Neuronal stem cell (in vitro differentiated cells): Measurements from ENCODE around the gene SEMA3G.
A peak's percentile ranks its signal among the peaks of the same experiment; 100 is the strongest.

Experiments
- DNase-seq: peaks from one replicate; pipeline ENCODE4 v3.0.0-alpha.2; 2013; ENCODE audit warnings: low spot score
- H2AFZ ChIP-seq: one replicate; pipeline ENCODE4 v1.6.1; 2013; ENCODE audit warnings: mild to moderate bottlenecking, low read length, inconsistent platforms
- H2AK5ac ChIP-seq: 2 replicates; pipeline ENCODE4 v1.6.1; 2013; ENCODE audit warnings: low read depth, mild to moderate bottlenecking, inconsistent platforms, low read length, moderate library complexity, mixed read lengths
- H2BK120ac ChIP-seq: 2 replicates; pipeline ENCODE4 v1.6.1; 2013; ENCODE audit warnings: low read depth, mild to moderate bottlenecking, inconsistent platforms, low read length, moderate library complexity, mixed read lengths
- H2BK12ac ChIP-seq: one replicate; pipeline ENCODE4 v1.6.1; 2013; ENCODE audit warnings: low read length, inconsistent platforms
- H2BK15ac ChIP-seq: 2 replicates; pipeline ENCODE4 v1.6.1; 2013; ENCODE audit warnings: mild to moderate bottlenecking, low read length, inconsistent platforms, mixed read lengths
- H2BK5ac ChIP-seq: one replicate; pipeline ENCODE4 v1.6.1; 2013; ENCODE audit warnings: inconsistent platforms, mild to moderate bottlenecking, low read length, moderate library complexity
- H3K14ac ChIP-seq: one replicate; pipeline ENCODE4 v1.6.1; 2013; ENCODE audit warnings: low read length, inconsistent platforms
- H3K18ac ChIP-seq: 2 replicates; pipeline ENCODE4 v1.6.1; 2013; ENCODE audit warnings: low read length, inconsistent platforms
- H3K23ac ChIP-seq: 2 replicates; pipeline ENCODE4 v1.6.1; 2013; ENCODE audit warnings: low read depth, mild to moderate bottlenecking, mixed read lengths, low read length, inconsistent platforms; ENCODE audit not compliant: poor library complexity
- H3K27ac ChIP-seq: replicated peaks from 3 replicates; pipeline ENCODE4 v1.5.1; 2013; ENCODE audit warnings: low read length, inconsistent platforms
- H3K27me3 ChIP-seq, 3 experiments: 2 replicates each; pipeline ENCODE4 v1.6.1; 2013; ENCODE audit warnings: low read length in 3 of 3, mild to moderate bottlenecking in 2 of 3, inconsistent platforms in 1 of 3, low read depth in 1 of 3, mixed read lengths in 1 of 3, moderate library complexity in 1 of 3; ENCODE audit not compliant: control insufficient read depth in 3 of 3, insufficient read depth in 3 of 3
- H3K36me3 ChIP-seq, 2 donors: replicated peaks in 1 of 2; 2 replicates each; pipeline ENCODE4 v1.6.1; 2013; ENCODE audit warnings: low read length in 2 of 2; ENCODE audit not compliant: control insufficient read depth in 2 of 2, insufficient read depth in 2 of 2
- H3K4ac ChIP-seq: 2 replicates; pipeline ENCODE4 v1.6.1; 2013; ENCODE audit warnings: inconsistent platforms, mild to moderate bottlenecking, low read length, moderate library complexity
- H3K4me1 ChIP-seq, 2 donors: 1 replicate in 1 of 2; 2 replicates in 1 of 2; pipeline ENCODE4 v1.6.1; 2013; ENCODE audit warnings: low read length in 2 of 2, low read depth in 1 of 2; ENCODE audit not compliant: control insufficient read depth in 2 of 2, insufficient read depth in 1 of 2
- H3K4me2 ChIP-seq: one replicate; pipeline ENCODE4 v1.6.1; 2013; ENCODE audit warnings: mild to moderate bottlenecking, low read length, inconsistent platforms; ENCODE audit not compliant: insufficient read depth, poor library complexity, severe bottlenecking
- H3K4me3 ChIP-seq, 2 donors: 2 replicates each; pipeline ENCODE4 v1.5.1; 2013; ENCODE audit warnings: low read length in 2 of 2, mild to moderate bottlenecking in 2 of 2, inconsistent platforms in 1 of 2, moderate library complexity in 1 of 2
- H3K79me1 ChIP-seq: one replicate; pipeline ENCODE4 v1.6.1; 2013; ENCODE audit warnings: low read depth, mild to moderate bottlenecking, inconsistent platforms, low read length, moderate library complexity
- H3K9ac ChIP-seq: one replicate; pipeline ENCODE4 v1.6.1; 2013; ENCODE audit warnings: mild to moderate bottlenecking, low read depth, low read length, inconsistent platforms; ENCODE audit not compliant: poor library complexity
- H3K9me3 ChIP-seq, 2 donors: replicated peaks in 1 of 2; 2 replicates each; pipeline versions ENCODE3 to v1.6.1; 2013; ENCODE audit warnings: low read length in 2 of 2, mild to moderate bottlenecking in 2 of 2, inconsistent platforms in 1 of 2, low read depth in 1 of 2, mixed read lengths in 1 of 2, moderate library complexity in 1 of 2; ENCODE audit not compliant: control insufficient read depth in 2 of 2, insufficient read depth in 1 of 2
- H4K8ac ChIP-seq: one replicate; pipeline ENCODE4 v1.6.1; 2013; ENCODE audit warnings: low read depth, mild to moderate bottlenecking, inconsistent platforms, low read length, moderate library complexity
- H4K91ac ChIP-seq: one replicate; pipeline ENCODE4 v1.6.1; 2013; ENCODE audit warnings: low read length, low read depth, mild to moderate bottlenecking, inconsistent platforms; ENCODE audit not compliant: poor library complexity
- WGBS, 2 donors: extraction: QIAGEN DNeasy Blood & Tissue Kit; methylation state at CpG; one replicate each; pipeline ENCODE4 v1.1.7; 2013; ENCODE audit warnings: missing lambda C conversion rate in 2 of 2, mixed read lengths in 1 of 2; ENCODE audit not compliant: insufficient read length in 2 of 2, insufficient replicate concordance in 1 of 2; ENCODE audit errors: extremely low coverage in 2 of 2; 5-methylcytosine and 5-hydroxymethylcytosine counted together

SEMA3G gene

DNA sequence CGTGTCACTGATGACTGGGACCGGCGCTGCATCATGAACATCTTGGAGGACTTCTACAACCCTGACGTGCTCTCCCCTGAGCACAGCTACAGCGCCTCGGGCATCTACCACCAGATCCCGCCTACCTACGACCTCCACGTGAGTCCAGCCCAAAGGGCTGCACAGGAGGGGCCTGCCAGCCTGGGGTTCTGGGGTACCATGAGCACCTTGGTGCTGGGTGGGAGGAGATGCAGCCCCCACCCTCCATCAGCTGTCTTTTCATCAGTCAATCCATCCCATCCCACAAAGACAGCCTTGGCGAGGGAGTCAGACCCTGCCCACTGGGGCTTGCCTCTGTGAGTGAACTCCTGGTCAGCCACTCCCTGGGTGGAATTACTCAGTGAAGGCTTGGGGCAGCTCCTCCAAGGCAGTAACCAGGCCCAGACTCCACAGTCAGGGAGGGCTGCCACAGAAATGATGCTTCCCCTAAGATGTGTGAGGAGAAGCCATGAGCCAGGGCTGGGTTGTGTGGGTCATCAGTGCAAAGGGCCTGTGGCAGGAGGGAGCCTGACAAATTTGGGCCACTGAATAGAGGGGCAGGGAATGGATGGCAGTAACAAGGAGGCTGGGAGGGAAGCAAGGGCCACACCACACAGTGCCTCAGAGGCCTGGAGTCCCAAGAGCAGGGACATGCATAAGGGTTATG is 47.9 kb downstream of the SEMA3G start:
- no CpG with 5 or more reads among the region's 10 CpGs for WGBS, 2 donors
- no peak for DNase-seq
- H3K79me1 ChIP-seq = peaks cover 2% of the 10 kb centered on the region
- H2AFZ ChIP-seq = no peak overlapping the region
- no peaks in the 10 kb centered on the region for H3K27me3 ChIP-seq
- H2BK15ac ChIP-seq = no peak overlapping the region
- no peak overlapping the region for H3K4me3 ChIP-seq
- H3K14ac ChIP-seq = no peak overlapping the region
- H2BK12ac ChIP-seq = no peak overlapping the region
- H2BK120ac ChIP-seq = no peak overlapping the region
- no peaks in the 10 kb centered on the region for H3K4me1 ChIP-seq
- H3K23ac ChIP-seq = no peak overlapping the region
- no peak overlapping the region for H3K4ac ChIP-seq
- H3K27ac ChIP-seq = no peak overlapping the region
- peaks cover 16 to 21% of the 10 kb centered on the region in 2 donors for H3K36me3 ChIP-seq
- no peak overlapping the region for H2BK5ac ChIP-seq
- H3K9ac ChIP-seq = peak overlapping the region; percentile 30
- no peak overlapping the region for H4K8ac ChIP-seq
- H3K18ac ChIP-seq = no peak overlapping the region
- no peak overlapping the region for H4K91ac ChIP-seq
- no peak overlapping the region for H3K4me2 ChIP-seq
- peak overlapping the region; percentile 53 for H2AK5ac ChIP-seq
- H3K9me3 ChIP-seq = no peaks in the 10 kb centered on the region

DNA sequence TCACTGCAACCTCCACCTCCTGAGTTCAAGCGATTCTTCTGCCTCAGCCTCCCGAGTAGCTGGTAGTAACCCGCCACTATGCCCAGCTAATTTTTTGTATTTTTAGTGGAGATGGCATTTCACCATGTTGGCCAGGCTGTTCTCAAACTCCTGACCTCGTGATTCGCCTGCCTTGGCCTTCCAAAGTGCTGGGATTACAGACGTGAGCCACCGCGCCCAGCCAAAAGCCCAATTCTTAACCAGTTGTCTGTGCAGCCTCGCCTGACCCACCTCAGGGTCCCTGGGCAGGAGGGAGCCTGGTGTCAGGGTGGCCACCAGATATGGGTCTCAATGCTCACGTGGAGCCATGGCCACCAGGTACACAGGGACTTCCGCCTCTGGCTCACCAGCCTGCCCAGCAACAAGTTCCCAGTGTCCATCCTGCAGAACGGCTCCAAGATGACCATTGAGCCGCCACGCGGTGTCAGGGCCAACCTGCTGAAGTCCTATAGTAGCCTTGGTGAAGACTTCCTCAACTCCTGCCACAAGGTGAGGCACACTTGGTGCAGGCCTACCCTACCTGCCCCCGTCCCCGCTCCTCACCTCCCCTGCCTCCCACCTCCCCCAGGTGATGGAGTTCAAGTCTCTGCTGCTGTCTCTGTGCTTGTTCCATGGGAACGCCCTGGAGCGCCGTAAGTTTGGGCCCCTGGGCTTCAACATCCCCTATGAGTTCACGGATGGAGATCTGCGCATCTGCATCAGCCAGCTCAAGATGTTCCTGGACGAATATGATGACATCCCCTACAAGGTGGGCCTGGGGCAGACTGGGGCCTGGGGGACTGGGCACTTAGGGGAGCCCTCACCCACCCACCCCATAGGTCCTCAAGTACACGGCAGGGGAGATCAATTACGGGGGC is 48.6 kb downstream of the SEMA3G start:
- WGBS, 2 donors = no CpG with 5 or more reads among the region's 25 CpGs
- Histone ChIP-seq H2BK5ac (no peak overlapping the region), H3K27me3 (no peaks in the 10 kb centered on the region), H4K8ac (no peak overlapping the region), H3K79me1 (peaks cover 2% of the 10 kb centered on the region), H3K4me3 (no peak overlapping the region), H4K91ac (no peak overlapping the region), H3K14ac (no peak overlapping the region), H3K4ac (no peak overlapping the region), H3K23ac (no peak overlapping the region), H3K9me3 (no peaks in the 10 kb centered on the region), H3K9ac (no peak overlapping the region), H3K4me2 (no peak overlapping the region), H3K36me3 (peaks cover 8 to 13% of the 10 kb centered on the region in 2 donors), H3K27ac (no peak overlapping the region), H2BK120ac (no peak overlapping the region), H2AFZ (no peak overlapping the region), H2BK12ac (peak overlapping the region; percentile 41), H2BK15ac (no peak overlapping the region), H3K18ac (peak overlapping the region; percentile 17), H3K4me1 (no peaks in the 10 kb centered on the region), H2AK5ac (peak overlapping the region; percentile 53)
- no peak for DNase-seq

DNA sequence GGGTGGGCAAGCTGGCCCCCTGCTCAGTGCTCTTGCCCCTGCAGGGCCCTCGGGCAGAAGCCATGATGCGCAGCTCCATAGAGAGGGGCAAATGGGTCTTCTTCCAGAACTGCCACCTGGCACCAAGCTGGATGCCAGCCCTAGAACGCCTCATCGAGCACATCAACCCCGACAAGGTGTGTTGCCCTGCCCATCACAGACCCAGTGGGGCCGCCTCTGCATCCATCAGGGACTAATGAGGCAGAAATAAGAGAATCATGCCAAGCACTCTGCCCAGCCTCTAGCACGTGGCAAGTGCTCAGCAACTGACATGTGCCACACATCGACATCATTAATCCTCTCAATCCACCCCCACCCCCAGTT is 49.4 kb downstream of the SEMA3G start:
- no peak overlapping the region for H4K8ac ChIP-seq
- peaks cover 2% of the 10 kb centered on the region for H3K79me1 ChIP-seq
- H3K36me3 ChIP-seq = peaks cover 3 to 5% of the 10 kb centered on the region in 2 donors
- no peaks in the 10 kb centered on the region for H3K27me3 ChIP-seq
- H2BK120ac ChIP-seq = no peak overlapping the region
- no peaks in the 10 kb centered on the region for H3K9me3 ChIP-seq
- H4K91ac ChIP-seq = no peak overlapping the region
- H3K4ac ChIP-seq = no peak overlapping the region
- H2BK12ac ChIP-seq = no peak overlapping the region
- no peak overlapping the region for H3K4me2 ChIP-seq
- no peak overlapping the region for H3K4me3 ChIP-seq
- H3K14ac ChIP-seq = peak overlapping the region; percentile 56
- no peak overlapping the region for H3K18ac ChIP-seq
- DNase-seq = no peak
- H2AK5ac ChIP-seq = no peak overlapping the region
- H3K9ac ChIP-seq = no peak overlapping the region
- H3K4me1 ChIP-seq = peaks cover 0 to 2% of the 10 kb centered on the region in 2 donors
- no peak overlapping the region for H2BK15ac ChIP-seq
- H2BK5ac ChIP-seq = no peak overlapping the region
- no CpG with 5 or more reads among the region's 8 CpGs for WGBS, 2 donors
- H3K23ac ChIP-seq = no peak overlapping the region
- H3K27ac ChIP-seq = no peak overlapping the region
- H2AFZ ChIP-seq = no peak overlapping the region
